HG02759 (cell line): ENCODE results near the gene SLC8A3.
A peak's percentile ranks its signal among the peaks of the same experiment; 100 is the strongest.

Experiments used
- ATAC-seq: cut with Tn5 transposase; IDR thresholded peaks from one replicate; pipeline ENCODE4 v1.9.1; 2021; ENCODE audit warnings: mild to moderate bottlenecking, moderate library complexity; ENCODE audit not compliant: unreplicated experiment

The SLC8A3 gene

DNA sequence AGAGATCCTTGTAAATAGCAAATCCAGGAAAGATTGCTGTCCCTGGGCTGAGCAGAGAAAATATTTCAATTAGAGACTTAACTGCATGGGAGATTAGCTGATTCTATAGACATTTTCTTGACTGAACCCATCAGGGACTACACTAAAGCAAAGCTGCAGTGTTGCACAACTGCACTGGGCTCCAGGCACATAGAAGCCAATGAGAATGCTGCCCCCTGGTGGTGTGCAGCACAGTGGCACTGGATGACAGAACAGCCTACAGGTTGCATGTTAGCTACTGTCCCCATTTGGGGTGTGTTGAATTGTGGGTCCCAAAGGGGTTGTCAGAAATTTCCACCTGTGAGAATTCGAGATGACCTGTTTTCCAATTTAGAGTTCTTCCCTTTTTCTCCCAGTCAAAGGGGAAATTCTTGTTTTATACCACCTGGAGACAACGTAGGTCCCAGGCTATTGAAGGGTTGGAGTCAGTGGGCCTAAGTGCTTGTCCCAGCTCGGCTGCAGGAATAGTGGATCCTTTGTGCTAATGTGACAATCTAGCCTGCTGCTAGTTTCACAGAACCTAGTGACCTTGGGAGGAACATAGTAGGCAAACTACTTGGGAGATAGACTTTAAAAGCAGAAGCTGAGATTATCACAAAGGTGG lies 114.7 kb downstream of the SLC8A3 start:
- ATAC-seq: peak; percentile 53

DNA sequence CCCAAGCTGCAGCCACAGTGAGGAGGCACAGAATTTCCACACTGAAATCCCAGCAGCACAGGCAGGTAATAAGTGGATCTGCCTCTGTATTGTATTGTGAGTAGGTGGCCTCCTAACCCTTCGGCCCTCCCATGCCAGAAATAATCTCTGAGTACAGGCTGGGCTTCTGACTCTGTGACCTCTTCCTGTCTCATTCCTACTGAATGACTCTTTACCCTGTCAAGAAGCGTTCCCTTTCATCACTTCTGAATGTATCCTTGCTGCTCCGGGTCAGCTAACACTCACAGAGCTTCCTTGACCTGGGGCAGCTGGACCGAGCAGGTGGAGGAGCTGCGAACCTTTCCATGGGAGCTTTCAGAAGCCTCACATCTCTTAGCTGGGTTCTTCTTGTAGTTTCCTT lies 119.6 kb downstream of the SLC8A3 start:
- no peak for ATAC-seq

DNA sequence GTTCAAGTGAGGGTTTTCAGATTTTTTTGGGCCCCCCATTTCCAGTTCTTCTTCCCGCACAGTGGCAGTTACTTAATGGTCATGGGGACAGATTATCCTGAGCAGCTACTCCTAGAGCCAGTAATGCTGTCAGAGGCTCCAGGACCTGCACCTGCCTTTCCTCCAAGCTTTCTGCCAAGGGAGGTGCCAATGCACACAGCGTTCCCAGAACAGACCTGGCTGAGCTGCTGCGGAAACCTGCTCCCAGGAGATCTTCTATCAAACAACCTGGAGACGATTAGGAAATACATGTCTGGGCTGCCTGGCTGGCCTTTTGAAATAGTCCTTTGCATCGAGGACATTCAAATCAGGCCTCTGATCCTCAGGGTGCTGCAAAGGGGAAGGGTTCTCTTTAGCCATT lies 120.9 kb downstream of the SLC8A3 start:
- no peak for ATAC-seq

DNA sequence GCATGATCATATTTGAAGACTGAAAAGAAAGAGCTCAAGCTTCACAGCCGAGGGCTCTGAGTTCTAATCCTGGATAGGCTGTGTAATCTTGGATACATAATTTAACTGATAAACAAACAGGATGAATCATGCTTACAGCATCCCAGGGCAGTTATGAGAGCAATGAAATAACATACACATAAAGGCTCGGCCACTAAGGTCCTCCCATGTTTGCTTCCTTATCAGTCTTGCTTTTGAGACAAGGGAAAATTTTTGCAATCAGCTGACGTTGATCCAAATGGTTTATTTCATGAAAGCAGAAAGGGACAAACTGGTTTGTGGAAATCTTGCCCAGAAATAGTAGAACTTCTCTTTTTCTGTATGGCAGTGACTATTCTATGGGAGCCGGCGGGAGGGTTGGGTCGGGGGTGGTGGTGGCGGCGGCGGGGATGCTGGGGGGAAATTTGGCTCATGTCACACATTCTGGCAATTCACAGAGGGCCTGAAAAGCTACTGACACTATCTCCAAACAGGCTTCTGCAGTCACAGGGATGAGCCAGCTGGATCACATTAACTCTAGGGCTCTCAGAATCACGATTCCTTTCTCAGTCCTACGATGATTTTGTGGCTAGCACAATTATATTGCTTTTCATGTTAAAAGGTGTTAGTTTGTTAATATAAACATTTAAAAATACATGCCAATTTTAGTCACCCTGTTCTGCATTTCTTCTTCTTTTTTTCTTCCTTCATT lies 124.5 kb downstream of the SLC8A3 start:
- no peak for ATAC-seq

DNA sequence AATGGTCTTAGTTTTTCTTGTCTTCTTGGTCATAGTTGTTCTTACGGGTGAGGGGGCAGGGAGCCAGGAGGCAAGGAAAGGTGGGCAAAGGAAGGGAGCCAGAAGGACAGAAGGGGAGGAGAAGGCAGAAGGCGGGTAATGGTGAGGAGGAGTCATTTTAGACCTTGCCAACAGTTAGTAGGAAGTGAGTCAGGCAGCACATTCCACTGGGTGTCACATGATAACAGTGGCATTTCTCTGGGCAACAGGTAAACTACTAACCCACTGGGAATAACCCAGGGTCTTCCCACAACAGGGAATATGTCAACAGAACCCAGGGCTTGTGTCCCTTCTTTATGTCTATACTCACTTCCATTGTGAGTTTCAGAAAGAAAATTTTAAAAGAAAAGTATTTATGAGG lies 127.6 kb downstream of the SLC8A3 start:
- ATAC-seq: no peak

DNA sequence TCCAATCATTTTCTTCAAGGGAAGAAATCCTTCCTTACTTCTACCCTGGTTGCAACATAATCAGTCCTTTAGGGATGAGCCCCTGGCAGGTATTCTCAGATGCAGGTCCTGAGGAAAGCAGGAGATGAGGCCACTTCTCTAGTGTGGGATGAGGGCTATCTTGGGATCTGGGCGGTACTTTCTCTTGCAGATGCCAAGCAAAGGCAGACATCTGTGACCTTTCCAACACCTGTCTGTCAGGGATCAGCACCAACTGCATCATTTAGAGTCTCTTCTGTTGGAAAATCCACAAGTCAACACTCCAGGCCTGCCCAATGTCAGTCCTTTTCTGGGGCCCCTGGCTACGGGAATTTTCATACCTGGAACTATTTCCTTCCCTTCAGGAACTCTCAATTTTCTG lies 129.2 kb downstream of the SLC8A3 start:
- no peak for ATAC-seq

DNA sequence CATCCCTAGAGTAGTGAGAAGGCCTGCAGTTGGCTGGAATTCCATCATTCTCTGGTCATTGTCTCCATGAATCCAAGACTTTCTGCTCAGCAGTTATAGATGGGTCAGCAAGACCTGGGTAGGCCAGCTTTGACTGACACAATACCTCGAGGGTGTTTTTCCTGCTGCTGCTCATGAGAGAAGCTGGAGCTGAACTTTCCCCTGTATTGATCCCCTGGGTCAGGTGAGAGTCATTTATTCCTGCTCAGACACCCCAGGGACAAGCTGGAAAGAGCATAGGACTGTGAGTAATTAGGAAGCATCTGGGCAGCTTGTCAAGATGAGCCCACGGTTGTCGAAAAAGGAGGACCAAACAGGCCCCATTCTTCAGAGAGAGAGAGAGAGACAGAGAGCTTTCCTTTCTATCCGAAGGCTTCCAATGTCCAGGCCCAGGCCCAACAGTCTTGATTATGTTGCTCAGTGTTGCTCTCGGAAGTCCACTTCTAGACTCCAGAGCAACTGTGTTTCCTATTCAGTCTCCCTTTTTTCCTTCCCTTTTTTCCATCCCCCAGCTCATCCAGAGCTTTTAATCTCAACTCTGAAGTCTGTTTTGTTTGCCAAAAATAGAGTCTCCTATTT lies 131.1 kb downstream of the SLC8A3 start:
- ATAC-seq: no peak

DNA sequence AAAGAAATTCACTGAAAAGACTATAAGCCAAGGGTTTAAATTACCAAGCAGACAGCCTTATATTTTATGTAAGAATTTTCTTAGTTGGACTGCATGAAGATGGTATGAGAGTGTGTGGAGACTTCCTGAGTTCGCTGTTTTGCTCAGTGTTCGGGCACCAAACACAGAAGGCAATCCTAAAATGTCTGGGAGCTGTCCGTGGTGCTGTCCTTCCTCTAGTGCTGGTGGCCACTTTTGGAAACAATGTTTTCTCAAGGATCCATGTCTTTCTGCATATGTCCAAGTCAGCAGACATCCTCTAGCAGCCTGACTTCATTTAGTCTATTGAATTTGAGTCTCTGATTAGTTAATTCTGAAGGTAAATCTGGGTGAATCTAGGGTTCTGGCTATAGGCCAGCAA lies 135.8 kb downstream of the SLC8A3 start:
- ATAC-seq: no peak

DNA sequence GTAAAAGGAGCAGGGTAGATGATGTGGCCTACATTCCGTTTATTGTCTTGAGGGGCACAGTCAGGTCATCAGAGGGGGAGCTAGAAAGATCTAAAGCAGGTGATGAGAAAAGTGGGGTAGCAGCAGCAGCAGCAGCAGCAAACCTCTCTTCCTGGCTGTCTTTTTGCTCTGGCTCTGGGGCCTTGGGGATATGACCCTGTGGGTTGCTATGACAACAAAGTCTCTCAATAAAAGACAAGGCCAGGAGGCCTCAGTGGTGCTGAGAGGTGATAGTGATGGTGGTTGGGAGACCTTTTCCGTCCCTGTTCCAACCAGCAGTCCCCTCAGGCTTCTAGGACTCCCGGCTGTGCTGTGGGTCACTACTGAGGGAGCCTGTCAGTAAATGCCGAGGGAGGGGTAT lies 138.6 kb downstream of the SLC8A3 start:
- ATAC-seq: no peak

DNA sequence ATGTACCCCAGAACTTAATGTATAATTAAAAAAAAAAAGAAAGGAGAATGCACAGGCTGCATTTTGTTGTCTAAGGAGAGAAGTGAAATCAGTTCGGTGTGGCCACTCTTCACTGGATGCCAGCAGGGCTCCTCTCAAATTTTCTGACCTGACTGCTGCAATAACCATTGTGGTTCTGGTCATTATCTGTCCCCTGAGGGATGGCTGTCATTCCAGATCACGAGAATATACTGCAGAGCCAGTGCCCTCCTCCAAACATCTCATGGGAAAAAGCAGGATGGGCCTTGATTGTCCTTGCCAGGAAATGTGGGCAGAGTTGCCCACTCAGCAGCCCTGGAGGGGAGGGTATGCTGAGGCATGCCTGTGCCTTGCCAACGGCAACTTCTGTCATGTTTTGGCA lies 139.1 kb downstream of the SLC8A3 start:
- no peak for ATAC-seq

DNA sequence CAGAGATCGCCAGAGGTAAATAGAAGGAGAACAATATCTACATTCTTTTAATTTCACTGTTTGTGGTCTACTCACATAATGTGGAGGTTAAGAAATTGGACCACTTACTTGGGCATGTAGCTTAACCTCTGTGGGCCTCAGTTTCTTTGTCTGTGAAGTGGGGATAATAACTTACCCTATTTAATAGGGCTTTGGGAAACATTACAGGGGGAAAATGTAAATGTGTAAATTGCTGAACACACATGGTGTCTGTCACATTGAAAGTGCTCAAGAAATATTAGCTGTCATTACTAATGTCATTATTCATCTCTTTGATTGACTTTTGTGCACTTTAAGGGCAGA lies 140.5 kb downstream of the SLC8A3 start:
- ATAC-seq: no peak

DNA sequence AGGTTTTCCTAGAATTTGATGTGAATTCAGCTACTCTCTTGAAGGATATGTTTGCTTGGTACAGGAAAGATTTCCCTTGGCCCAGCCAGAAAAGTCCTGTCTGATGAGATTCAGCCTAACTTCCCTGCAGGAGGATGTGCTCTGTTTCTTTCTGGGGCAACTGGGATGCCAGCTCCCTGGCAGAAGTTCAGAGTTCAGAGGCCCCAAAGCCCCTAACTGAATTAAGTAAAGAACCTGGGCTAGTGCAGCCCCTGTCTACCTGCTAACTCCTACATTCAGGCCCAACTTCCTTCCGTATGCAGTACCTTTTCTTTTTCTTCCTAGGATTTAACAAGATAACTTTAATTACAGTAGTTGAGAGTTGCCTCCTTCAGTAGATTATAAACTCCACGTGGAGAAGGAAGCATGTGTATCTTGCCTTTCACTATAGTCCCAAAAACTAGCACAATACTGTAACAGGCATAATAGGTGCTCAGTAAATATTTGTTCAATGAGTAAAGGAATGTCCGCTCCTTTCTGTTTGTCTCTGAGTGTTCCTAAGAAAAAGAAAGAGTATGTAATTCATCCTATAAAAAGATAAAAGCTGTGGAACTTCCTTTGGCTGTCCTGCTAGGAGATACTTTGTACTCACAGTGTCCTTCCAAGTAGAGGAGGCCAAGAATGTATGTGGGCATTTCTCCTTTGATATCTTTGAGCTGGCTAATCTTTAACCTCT lies 141.0 kb downstream of the SLC8A3 start:
- no peak for ATAC-seq

DNA sequence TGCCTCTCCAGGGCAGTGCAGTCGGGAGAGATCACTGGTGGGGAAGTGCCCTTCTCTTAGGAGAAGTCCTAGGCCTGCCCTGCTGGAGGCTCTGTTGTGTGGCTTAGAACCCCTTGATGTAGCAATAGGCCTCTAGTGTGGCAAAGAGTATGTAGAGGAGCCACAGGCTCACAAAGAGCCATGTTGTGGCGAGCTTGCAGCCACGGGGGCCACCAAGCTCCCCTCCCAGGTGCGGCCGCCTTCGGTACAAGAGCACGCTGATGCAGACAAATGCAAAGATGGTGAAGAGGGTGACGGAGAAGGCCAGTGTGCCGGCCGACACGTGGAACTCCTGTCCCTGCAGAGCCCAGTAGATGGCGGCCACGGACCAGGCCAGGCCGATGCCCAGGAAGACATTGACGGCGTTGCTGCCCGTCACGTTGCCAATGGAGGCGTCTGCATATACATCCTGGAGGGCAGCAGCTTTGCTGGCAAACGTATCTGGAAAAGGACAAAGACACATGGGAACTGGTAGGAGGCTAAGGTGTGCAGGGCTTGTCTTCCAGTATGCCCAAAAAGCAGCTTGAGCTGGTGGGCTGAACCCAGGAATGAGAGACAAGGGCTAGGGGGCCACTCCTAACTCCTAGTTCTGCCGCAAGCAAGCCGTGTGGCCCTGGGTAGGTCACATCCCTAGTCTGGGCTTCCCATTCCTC lies 142.8 kb downstream of the SLC8A3 start:
- no peak for ATAC-seq

DNA sequence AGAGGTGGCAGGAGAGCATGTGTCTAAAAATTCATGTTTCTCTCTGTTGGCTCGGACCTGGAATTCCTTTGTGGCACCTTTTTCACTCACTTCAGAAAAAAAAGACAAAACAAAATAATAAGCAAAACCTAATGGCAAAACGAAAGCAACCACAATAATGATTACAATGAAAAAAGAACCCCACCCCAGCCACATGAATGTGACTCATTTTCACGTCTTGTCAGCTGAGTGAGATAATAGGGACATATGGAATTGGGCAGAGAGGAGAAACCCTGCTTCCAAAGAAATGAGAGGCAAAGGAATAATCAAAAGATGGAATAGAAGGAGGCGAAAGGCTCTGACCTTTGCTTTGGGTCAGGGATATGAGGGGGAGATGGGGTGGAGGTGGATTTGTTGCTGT lies 143.4 kb downstream of the SLC8A3 start:
- ATAC-seq: no peak

DNA sequence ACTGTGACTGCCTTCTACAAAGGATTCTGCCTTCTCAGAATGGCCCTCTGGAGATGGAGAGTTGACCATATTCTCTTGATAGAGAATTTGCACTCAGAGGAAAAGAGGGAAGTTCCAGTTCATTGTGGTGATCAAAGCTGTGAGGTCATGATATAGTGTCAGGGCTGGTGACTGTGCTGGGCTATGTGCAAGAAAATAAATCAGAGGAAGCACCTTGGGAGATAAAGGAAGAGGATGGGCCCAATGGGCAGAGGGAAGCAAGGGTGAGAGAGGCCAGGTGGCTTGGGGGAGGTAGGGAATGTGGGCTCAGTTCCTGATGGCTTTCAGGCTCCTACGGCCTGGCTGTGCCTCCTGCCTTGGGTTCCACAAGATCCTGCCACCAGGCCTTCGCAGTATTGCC lies 145.8 kb downstream of the SLC8A3 start:
- ATAC-seq: no peak

DNA sequence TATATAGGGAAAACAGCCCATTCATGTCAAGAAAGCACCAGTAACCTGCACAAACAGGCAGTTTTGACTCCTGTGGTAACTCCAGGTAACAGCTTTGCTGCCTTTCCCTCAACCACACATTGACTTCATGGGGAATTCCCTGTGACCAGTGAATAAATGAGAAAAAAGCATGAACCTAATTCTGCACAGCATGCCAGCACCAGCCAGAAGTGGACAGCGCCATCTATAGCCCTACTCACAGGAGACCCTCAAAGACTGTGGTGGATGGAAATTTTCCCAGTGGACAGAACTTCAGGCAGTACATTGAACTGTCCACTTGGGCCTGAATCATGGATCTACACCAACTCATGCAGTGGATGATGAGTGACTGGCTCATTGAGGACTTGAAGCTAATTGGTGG lies 152.1 kb downstream of the SLC8A3 start:
- no peak for ATAC-seq

DNA sequence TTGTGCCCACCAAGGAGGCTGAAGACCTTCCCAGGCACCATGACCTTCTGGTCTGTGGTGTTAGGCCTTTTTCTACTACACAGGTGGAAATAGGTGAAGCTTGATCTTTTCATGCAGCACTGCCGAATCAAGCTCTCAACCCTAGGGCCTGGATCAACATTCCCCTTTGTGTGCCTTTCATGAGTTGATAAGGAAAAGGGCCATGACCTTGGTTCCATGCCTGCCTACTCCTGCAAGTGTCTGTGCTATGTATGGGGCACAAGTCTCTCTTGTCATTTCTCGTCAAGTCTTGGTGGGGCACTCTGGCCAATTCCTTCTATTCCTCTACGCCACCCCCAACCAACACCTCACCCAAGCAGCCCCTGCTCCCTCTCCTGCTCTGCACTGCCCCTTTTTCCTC lies 154.5 kb downstream of the SLC8A3 start:
- no peak for ATAC-seq

DNA sequence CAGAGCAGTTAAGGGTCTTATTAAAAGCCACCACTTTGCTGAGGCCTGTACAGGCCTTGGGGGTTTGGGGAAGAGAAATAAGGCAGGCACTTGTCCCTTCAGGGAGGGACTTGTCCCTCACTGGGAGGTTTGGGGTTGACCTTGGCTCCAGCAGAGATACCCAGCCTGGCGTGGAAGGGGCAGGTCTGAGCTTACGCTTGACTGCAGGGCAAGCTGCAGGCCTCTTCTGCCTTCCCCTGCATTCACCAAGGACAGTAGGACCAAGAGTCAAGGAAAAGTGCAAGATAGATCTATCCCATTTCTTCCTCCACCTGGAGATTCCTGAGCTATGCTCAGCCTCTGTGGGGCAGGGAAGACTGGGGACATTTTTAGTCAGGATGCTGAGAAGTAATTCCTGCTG lies 155.2 kb downstream of the SLC8A3 start:
- no peak for ATAC-seq

DNA sequence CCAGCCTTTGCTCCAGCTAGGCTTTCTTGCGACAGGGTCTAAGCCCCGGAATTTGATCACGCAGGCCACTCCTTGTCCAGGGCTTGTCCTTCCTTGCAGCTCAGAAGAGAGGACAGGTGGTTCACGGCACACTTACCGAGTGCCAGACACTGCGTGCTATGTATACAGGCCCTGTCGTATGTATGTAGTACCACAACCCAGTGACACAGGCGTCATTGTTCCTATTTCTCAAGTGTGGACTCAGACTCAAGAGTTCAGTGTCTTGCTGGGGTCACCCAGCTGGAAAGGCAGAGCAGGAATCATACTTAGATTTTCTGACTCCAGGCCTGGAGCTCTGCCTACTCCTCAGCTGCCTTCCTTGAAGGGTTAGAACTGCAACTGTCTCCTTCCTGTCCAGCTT lies 155.6 kb downstream of the SLC8A3 start:
- no peak for ATAC-seq

DNA sequence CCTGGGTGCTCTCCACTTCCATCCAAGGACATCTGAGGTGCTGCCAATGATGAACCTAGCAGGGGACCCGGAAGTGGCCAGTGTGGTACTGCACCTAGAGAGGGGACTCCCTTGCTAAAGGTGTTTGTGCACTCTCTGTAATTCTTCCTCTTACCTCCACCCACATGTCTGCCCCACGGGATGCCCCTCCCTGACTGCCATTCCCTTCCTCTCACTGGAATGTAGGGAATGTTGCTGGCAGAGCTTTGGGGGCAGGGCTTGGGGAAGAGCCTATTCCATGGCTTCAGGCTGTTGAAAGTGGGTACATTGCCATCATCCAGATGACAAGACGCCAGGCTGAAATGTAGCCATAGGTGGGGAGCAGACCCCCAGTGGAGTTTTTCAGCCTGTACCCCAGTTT lies 156.3 kb downstream of the SLC8A3 start:
- ATAC-seq: no peak

DNA sequence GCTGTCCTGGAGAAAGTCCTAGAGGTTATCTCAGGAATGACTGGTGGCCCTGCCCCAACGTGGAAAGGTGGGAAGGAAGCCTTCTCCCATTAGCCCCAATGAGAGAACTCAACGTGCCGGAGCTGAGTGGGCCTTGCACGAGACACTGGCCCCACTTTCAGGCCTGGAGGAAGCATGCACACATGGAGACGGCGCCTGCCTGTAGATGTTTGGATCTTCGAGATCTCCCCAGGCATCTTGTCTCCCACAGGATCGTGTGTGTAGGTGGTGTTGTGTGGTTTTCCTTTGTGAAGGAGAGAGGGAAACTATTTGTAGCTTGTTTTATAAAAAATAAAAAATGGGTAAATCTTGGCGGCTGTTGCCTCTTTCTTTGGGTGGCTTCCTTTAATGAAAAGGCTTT lies 156.7 kb downstream of the SLC8A3 start:
- no peak for ATAC-seq
